HG03045 (cell line): ENCODE results near the gene STN1.

Experiments
- ATAC-seq: cut with Tn5 transposase; IDR thresholded peaks from one replicate; pipeline ENCODE4 v1.9.1; 2021; ENCODE audit warnings: mild to moderate bottlenecking, moderate library complexity; ENCODE audit not compliant: unreplicated experiment

The STN1 gene

GRCh38 chr10:103895411-103896186, 22.4 kb downstream of the STN1 start:
- ATAC-seq, result no peak

- ATAC-seq, result no peak
Observed at GRCh38 chr10:103894441-103894864, 23.5 kb downstream of the STN1 start.

- ATAC-seq, result no peak
Observed at GRCh38 chr10:103893817-103894216, 24.2 kb downstream of the STN1 start.

GRCh38 chr10:103892181-103892580, 25.8 kb downstream of the STN1 start:
- ATAC-seq, result no peak

- ATAC-seq, result no peak
Observed at GRCh38 chr10:103890688-103891087, 27.3 kb downstream of the STN1 start.

GRCh38 chr10:103890194-103890658, 27.8 kb downstream of the STN1 start:
- ATAC-seq, result no peak

GRCh38 chr10:103889121-103889720, 28.8 kb downstream of the STN1 start:
- no peak for ATAC-seq

GRCh38 chr10:103888113-103888841, 29.7 kb downstream of the STN1 start:
- no peak for ATAC-seq

GRCh38 chr10:103885617-103886016, 32.4 kb downstream of the STN1 start:
- ATAC-seq, result no peak

GRCh38 chr10:103884681-103885139, 33.3 kb downstream of the STN1 start:
- no peak for ATAC-seq

- ATAC-seq, result no peak
Observed at GRCh38 chr10:103882285-103883007, 35.5 kb downstream of the STN1 start.

GRCh38 chr10:103881416-103882284, 36.3 kb downstream of the STN1 start:
- no peak for ATAC-seq

- no peak for ATAC-seq
Observed at GRCh38 chr10:103879831-103880230, 38.2 kb downstream of the STN1 start.

- ATAC-seq, result no peak
Observed at GRCh38 chr10:103879409-103879808, 38.6 kb downstream of the STN1 start.

GRCh38 chr10:103877861-103878260, 40.1 kb downstream of the STN1 start:
- no peak for ATAC-seq

GRCh38 chr10:103876155-103876554, 41.8 kb downstream of the STN1 start:
- ATAC-seq, result no peak

- no peak for ATAC-seq
Observed at GRCh38 chr10:103874730-103875129, 43.3 kb downstream of the STN1 start.

GRCh38 chr10:103872137-103872931, 45.6 kb downstream of the STN1 start:
- no peak for ATAC-seq

- ATAC-seq, result no peak
Observed at GRCh38 chr10:103871006-103871405, 47.0 kb downstream of the STN1 start.
